Smooth muscle cell (in vitro differentiated cells): ENCODE results near the gene TENM3. TPM values are rescaled to one million over a fixed set of nuclear protein-coding genes. Genes with fewer than 3 reads are reported as not detected.

Source experiments
- DNase-seq: peaks from one replicate; lab custom pipeline; 2025; ENCODE audit not compliant: unreplicated experiment; lab: John Stamatoyannopoulos, UW
- H2AFZ ChIP-seq: fragments of 200-600 bp; sonication (generic); 2 replicates; pipeline ENCODE4 v1.6.0; 2016; ENCODE audit warnings: antibody characterized with exemption, low read depth, mild to moderate bottlenecking
- H3F3A ChIP-seq: fragments of 200-600 bp; sonication (generic); 2 replicates; pipeline ENCODE4 v1.6.0; 2017; ENCODE audit warnings: antibody characterized with exemption, low read depth
- H3K27ac ChIP-seq: fragments of 200-600 bp; sonication (generic); 2 replicates; pipeline ENCODE4 v1.5.1; 2016; ENCODE audit warnings: low read depth, mild to moderate bottlenecking
- H3K27me3 ChIP-seq: fragments of 200-600 bp; sonication (generic); 2 replicates; pipeline ENCODE4 v1.6.1; 2016; ENCODE audit warnings: low read depth, mild to moderate bottlenecking
- H3K36me3 ChIP-seq: fragments of 200-600 bp; sonication (generic); 2 replicates; pipeline ENCODE4 v1.5.1; 2016; ENCODE audit warnings: low read depth
- H3K4me1 ChIP-seq: fragments of 200-600 bp; sonication (generic); 2 replicates; pipeline ENCODE4 v1.5.1; 2016; ENCODE audit warnings: low read depth
- H3K4me2 ChIP-seq: fragments of 200-600 bp; sonication (generic); 2 replicates; pipeline ENCODE4 v1.6.0; 2016; ENCODE audit warnings: mild to moderate bottlenecking
- H3K4me3 ChIP-seq: fragments of 200-600 bp; sonication (generic); 2 replicates; pipeline ENCODE4 v1.5.1; 2016; ENCODE audit warnings: mild to moderate bottlenecking
- H3K79me2 ChIP-seq: fragments of 200-600 bp; sonication (generic); 2 replicates; pipeline ENCODE4 v1.6.0; 2016; ENCODE audit warnings: low read depth, mild to moderate bottlenecking
- H3K9ac ChIP-seq: fragments of 200-600 bp; sonication (generic); 2 replicates; pipeline ENCODE4 v1.6.0; 2016; ENCODE audit warnings: low read depth
- H3K9me3 ChIP-seq: fragments of 200-600 bp; sonication (generic); replicated peaks from 2 replicates; pipeline ENCODE4 v1.5.1; 2016; ENCODE audit warnings: low read depth
- H4K20me1 ChIP-seq: fragments of 200-600 bp; sonication (generic); 2 replicates; pipeline ENCODE4 v1.6.0; 2016; ENCODE audit warnings: low read depth
- WGBS: methylation state at CpG from one replicate; pipeline ENCODE4 v1.1.7; 2016; ENCODE audit warnings: low lambda C conversion rate; 5-methylcytosine and 5-hydroxymethylcytosine counted together
- polyA plus RNA-seq: library from polyadenylated mRNA; unstranded; fragments of >200 nt; fragmentation: Nextera tagmentation; extraction: Ambion mirVana; gene quantifications from 2 replicates; pipeline ENCODE4 v1.2.1, GENCODE V29; 2016
- total RNA-seq: library from RNA; depleted of rRNA; stranded (reverse); fragments of >200 nt; gene quantifications from 2 replicates; pipeline ENCODE4 v1.2.3, GENCODE V29; 2014
- TF ChIP-seq, protein P1 (sequence below): fragments of 200-600 bp; sonication (generic); IDR thresholded peaks from 2 replicates; pipeline ENCODE4 v1.5.1; 2017; ENCODE audit warnings: borderline replicate concordance, mild to moderate bottlenecking, antibody characterized with exemption; ENCODE audit not compliant: insufficient read depth, poor library complexity, severe bottlenecking

TENM3 gene
- total and polyA plus RNA-seq, 2 experiments from 2014 or later = 46.9 to 295 TPM

DNA sequence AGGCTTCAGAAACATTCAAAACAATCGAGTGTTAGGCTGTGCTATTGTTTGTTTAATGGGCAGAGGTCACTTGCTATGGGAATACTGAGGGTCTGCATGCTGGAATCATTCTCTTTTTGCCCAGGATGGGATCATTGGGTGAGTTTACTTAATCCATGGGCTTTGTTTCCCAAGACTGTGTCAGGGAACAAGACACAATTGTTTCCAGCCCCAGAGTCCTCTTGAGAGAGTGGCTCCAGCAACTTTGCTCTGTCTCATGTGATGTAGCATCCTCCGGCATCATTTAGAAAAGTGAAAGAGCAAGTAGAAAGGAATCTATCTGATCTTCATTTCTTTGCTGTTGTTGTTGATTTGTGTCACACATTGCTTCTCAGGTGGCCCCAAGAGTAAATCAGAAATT lies 1.8 kb downstream of the TENM3 start:
- Histone ChIP-seq H3K36me3 (no peaks in the 10 kb centered on the region), H3K9ac (peak overlapping the region; percentile 73), H3K4me3 (peak overlapping the region; percentile 42), H4K20me1 (no peaks in the 10 kb centered on the region), H3K79me2 (peaks cover 32% of the 10 kb centered on the region), H3F3A (peaks cover 31% of the 10 kb centered on the region), H3K9me3 (no peaks in the 10 kb centered on the region), H3K4me1 (peaks cover 46% of the 10 kb centered on the region), H3K27ac (peak overlapping the region; percentile 95), H2AFZ (no peak overlapping the region), H3K27me3 (no peaks in the 10 kb centered on the region), H3K4me2 (peak overlapping the region; percentile 85)
- WGBS = 62% methylated on average over 2 of the region's 2 CpGs
- TF ChIP-seq, protein P1, sequence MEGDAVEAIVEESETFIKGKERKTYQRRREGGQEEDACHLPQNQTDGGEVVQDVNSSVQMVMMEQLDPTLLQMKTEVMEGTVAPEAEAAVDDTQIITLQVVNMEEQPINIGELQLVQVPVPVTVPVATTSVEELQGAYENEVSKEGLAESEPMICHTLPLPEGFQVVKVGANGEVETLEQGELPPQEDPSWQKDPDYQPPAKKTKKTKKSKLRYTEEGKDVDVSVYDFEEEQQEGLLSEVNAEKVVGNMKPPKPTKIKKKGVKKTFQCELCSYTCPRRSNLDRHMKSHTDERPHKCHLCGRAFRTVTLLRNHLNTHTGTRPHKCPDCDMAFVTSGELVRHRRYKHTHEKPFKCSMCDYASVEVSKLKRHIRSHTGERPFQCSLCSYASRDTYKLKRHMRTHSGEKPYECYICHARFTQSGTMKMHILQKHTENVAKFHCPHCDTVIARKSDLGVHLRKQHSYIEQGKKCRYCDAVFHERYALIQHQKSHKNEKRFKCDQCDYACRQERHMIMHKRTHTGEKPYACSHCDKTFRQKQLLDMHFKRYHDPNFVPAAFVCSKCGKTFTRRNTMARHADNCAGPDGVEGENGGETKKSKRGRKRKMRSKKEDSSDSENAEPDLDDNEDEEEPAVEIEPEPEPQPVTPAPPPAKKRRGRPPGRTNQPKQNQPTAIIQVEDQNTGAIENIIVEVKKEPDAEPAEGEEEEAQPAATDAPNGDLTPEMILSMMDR = no peak
- no peak for DNase-seq

DNA sequence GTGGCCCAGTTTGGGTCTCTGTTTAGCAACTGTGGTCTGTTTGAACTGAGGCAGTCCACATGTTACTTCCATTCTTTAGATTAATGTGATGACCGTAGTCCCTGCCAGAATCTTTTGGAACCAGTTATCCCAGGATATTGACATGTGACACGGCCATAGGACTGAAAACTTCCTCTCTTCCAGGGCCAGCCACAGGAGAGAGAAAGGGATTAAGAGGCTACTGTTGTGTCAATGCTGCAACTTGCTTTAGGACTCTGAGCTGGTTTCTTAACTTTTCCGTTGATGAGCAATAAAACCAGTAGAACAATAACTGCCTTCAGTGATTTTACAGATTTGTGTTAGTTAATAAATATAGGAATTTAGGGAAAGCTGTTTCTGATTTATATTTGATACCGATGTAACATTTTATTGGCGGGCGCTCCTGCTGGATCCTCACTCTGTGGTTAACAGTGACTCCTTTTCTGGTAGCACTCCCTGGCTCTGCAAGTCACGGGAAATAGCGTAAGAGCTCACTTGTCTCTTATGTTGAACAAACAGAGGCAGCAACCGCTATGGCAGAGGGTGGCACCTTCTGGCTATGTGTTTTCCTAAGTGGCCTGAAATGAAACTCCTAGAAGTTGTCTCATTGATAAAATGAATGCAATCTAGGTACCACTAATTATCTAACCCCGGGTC lies 2.5 kb downstream of the TENM3 start:
- peaks cover 40% of the 10 kb centered on the region for H3K4me1 ChIP-seq
- no peaks in the 10 kb centered on the region for H3K9me3 ChIP-seq
- H4K20me1 ChIP-seq = no peaks in the 10 kb centered on the region
- H3K79me2 ChIP-seq = peaks cover 38% of the 10 kb centered on the region
- H3K27ac ChIP-seq = peak overlapping the region; percentile 95
- no peaks in the 10 kb centered on the region for H3K27me3 ChIP-seq
- H3K36me3 ChIP-seq = no peaks in the 10 kb centered on the region
- peak overlapping the region; percentile 42 for H3K4me3 ChIP-seq
- H3K4me2 ChIP-seq = peak overlapping the region; percentile 85
- WGBS = 14% methylated on average over 10 of the region's 10 CpGs
- peaks cover 31% of the 10 kb centered on the region for H3F3A ChIP-seq
- peak overlapping the region; percentile 4 for H2AFZ ChIP-seq
- H3K9ac ChIP-seq = peak overlapping the region; percentile 73
- no peak for DNase-seq
- TF ChIP-seq, protein P1 = no peak

DNA sequence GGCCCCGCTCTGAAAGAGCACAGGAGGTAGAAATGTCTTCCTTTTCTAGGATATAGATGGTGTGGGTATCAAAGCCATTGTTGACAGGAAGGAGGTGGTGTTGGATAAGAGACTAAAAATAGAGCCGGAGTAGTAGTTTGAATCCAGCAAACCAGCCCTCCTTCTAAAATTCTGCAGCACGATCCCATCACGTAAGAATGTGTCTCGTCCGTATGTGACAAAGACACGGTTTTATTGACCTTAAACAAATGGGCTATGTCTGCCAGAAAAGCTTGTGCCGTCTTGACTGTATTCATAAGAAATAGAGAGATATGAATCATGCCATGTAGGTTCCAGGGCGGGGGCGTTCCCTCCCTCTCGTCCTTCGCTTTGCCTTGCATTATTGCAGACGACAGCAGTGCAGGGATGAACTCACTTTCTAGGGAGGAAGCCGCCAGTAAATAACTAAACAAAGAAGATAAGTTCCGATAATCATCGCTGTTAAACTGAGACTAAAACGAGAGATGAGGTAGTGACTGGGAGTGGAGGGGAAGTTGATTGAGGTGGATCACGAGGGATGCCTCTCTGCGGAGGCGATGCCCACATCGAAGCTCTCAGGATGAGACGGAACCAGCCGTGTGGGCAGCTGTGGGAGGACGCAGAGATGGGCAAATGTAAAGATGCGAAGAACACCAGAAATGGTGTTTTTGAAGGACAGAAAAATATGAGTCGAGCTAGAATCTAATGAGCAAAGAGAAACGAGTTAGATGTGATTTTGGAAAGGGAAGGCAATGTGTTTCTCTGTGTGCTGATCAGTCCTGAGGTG lies 3.4 kb downstream of the TENM3 start:
- H3K9me3 ChIP-seq = no peaks in the 10 kb centered on the region
- no peaks in the 10 kb centered on the region for H3K27me3 ChIP-seq
- TF ChIP-seq, protein P1 = no peak
- peak overlapping the region; percentile 4 for H2AFZ ChIP-seq
- no peak for DNase-seq
- H3K36me3 ChIP-seq = no peaks in the 10 kb centered on the region
- peaks cover 23% of the 10 kb centered on the region for H3F3A ChIP-seq
- H3K79me2 ChIP-seq = peaks cover 46% of the 10 kb centered on the region
- 14% methylated on average over 27 of the region's 27 CpGs for WGBS
- H3K4me3 ChIP-seq = peak overlapping the region; percentile 42
- H3K27ac ChIP-seq = peak overlapping the region; percentile 95
- no peaks in the 10 kb centered on the region for H4K20me1 ChIP-seq
- peaks cover 35% of the 10 kb centered on the region for H3K4me1 ChIP-seq
- peak overlapping the region; percentile 85 for H3K4me2 ChIP-seq
- peak overlapping the region; percentile 73 for H3K9ac ChIP-seq
